SU-DHL-6 (cell line): Measurements from ENCODE around the gene TXNRD2.

Source experiments
- CTCF ChIP-seq: fragments of 200-600 bp; sonication (generic); IDR thresholded peaks from one replicate; pipeline ENCODE4 v1.5.1; 2017; ENCODE audit warnings: antibody characterized with exemption, mild to moderate bottlenecking, low read length, moderate library complexity; ENCODE audit not compliant: insufficient read depth, poor library complexity, severe bottlenecking
- EZH2phosphoT487 ChIP-seq: fragments of 200-600 bp; sonication (generic), shearing (Covaris generic); conservative IDR thresholded peaks from 2 replicates; pipeline ENCODE4 v1.6.1; 2018; ENCODE audit warnings: mild to moderate bottlenecking, antibody characterized with exemption, low read length, moderate library complexity, mixed read lengths

DNA sequence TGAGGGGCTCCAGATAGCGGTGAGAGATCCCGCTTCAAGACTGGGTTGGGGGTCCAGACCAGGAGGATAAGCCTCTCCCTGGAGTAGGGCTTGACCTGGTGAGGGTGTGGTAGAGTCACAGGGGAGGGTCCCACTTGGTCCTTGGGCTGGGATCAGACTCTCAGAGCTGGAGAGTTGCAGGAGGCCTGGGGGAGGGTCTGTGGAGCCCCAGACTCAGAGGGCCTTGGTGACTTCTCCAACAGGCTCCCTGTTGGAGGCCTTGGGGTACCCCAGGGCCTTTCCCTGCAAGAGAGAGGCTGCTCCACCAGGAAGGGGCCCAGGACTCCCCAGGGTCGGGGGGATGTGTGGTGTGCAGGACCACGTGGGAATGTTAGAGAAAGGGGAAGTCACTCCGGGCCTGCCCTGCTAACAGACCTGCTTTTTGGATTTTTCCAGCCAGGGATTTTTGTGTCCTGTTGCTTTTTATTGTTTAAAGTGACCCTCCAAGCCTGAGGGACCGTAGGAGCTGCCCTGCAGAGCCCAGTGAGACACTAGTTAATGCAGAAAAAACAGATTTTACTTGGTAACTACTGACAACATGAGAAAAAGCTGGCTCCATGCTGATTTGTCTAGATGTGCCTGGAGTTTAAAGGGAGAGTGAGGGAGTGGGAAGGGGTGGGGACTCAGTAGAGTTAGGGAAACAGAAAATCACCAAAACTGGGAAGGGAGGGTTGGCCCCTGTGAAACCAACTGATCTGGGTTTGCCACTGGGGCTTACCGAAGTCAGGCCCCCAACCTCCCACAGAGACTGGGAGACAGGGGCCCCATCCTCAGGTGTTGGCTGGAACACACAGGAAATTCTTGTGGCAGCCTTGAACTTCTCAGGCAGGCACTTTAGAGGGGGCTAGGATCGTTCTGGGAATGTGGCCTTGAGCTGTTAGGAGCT is 801 bp upstream of the TXNRD2 start:
- TF ChIP-seq CTCF (no peak), EZH2phosphoT487 (no peak)
